GM23248 (cell line): Measurements from ENCODE around the gene JAGN1.

Experiments used
- EZH2 ChIP-seq: fragments of 200-600 bp; sonication (generic); IDR thresholded peaks from 2 replicates; pipeline ENCODE4 v1.6.1; 2018; ENCODE audit warnings: antibody characterized with exemption, mild to moderate bottlenecking; ENCODE audit not compliant: insufficient read depth, poor library complexity, severe bottlenecking
- EZH2phosphoT487 ChIP-seq: fragments of 200-600 bp; sonication (generic); IDR thresholded peaks from 2 replicates; pipeline ENCODE4 v1.6.1; 2018; ENCODE audit warnings: antibody characterized with exemption, moderate library complexity, mild to moderate bottlenecking, low read depth; ENCODE audit not compliant: insufficient read depth

GRCh38 chr3:9942164-9942563 lies 51.8 kb downstream of the JAGN1 start:
- TF ChIP-seq EZH2phosphoT487 (no peak), EZH2 (no peak)
